HepG2 (cell line): ENCODE results near the gene MTHFD1L. TPM values are rescaled to one million over a fixed set of nuclear protein-coding genes. Genes with fewer than 3 reads are reported as not detected.

Source experiments
- ATAC-seq: fragments of 200-7000 bp; cut with Tn5 transposase; 3 replicates; pipeline ENCODE4 v1.9.1; 2020; ENCODE audit warnings: mild to moderate bottlenecking, moderate library complexity
- BruUV-seq: library from RNA; stranded (reverse); fragments of 400-500 nt; replicated peaks from 2 replicates; lab custom pipeline; 2021; lab: Mats Ljungman, UMichigan
- CTCF ChIA-PET: fragments of 300-600 bp; formaldehyde crosslinking; extraction: SDS; loops from one replicate; lab custom pipeline; 2021; ENCODE audit warnings: low total read pairs, inconsistent platforms, low intra/inter-chr PET ratio; lab: Yijun Ruan, JAX
- POLR2A ChIA-PET: fragments of 350-600 bp; sonication (Branson Sonifier 250); formaldehyde crosslinking; loops from one replicate; lab custom pipeline; 2020; ENCODE audit warnings: antibody characterized with exemption, inconsistent platforms; lab: Yijun Ruan, JAX
- DNase-seq: peaks from one replicate; pipeline ENCODE4 v3.0.0-alpha.2; 2015; ENCODE audit warnings: low spot score
- FAIRE-seq: peaks from 3 replicates; lab custom pipeline; 2011; peaks lifted over from hg19 to GRCh38; lab: Jason Lieb, UNC
- H2AFZ ChIP-seq: one replicate; pipeline ENCODE4 v1.6.1; 2011; ENCODE audit warnings: low read length, inconsistent platforms
- H3K27ac ChIP-seq: fragments of 300-600 bp; 3 replicates; pipeline ENCODE4 v1.8.0; 2011; ENCODE audit warnings: mixed run types, mild to moderate bottlenecking, mixed read lengths, low read length, inconsistent platforms; ENCODE audit not compliant: insufficient read depth; ENCODE audit errors: extremely low read length
- H3K27me3 ChIP-seq, 2 experiments: fragments of 200-600 bp in 1 of 2; 2 replicates in 1 of 2; 3 replicates in 1 of 2; pipeline versions ENCODE4 v1.6.0 to v1.8.0; 2011; ENCODE audit warnings: low read length in 2 of 2, mild to moderate bottlenecking in 2 of 2, moderate library complexity in 2 of 2, inconsistent platforms in 1 of 2; ENCODE audit not compliant: insufficient read depth in 2 of 2, control insufficient read depth in 1 of 2
- H3K36me3 ChIP-seq, 2 experiments: fragments of 200-600 bp in 1 of 2; replicated peaks in 1 of 2; 2 replicates in 1 of 2; 3 replicates in 1 of 2; pipeline versions ENCODE4 v1.5.1 to v1.8.0; 2011; ENCODE audit warnings: low read length in 2 of 2, inconsistent platforms in 1 of 2; ENCODE audit not compliant: insufficient read depth in 2 of 2, control insufficient read depth in 1 of 2
- H3K4me1 ChIP-seq: 2 replicates; pipeline ENCODE4 v1.5.1; 2012; ENCODE audit warnings: low read length, inconsistent platforms; ENCODE audit not compliant: insufficient read depth
- H3K4me2 ChIP-seq: 2 replicates; pipeline ENCODE4 v1.6.0; 2011; ENCODE audit warnings: low read depth, low read length, inconsistent platforms
- H3K4me3 ChIP-seq, 3 experiments: fragments of 200-600 bp in 1 of 3; sonication (generic), shearing (Covaris generic) in 1 of 3; replicated peaks in 1 of 3; 2 replicates each; pipeline ENCODE4 v1.5.1; 2011 to 2016; ENCODE audit warnings: low read length in 3 of 3, inconsistent platforms in 2 of 3, low read depth in 2 of 3, mild to moderate bottlenecking in 2 of 3, control low read depth in 1 of 3, mixed read lengths in 1 of 3; ENCODE audit not compliant: insufficient read depth in 1 of 3
- H3K79me2 ChIP-seq: one replicate; pipeline ENCODE4 v1.6.1; 2011; ENCODE audit warnings: low read length, inconsistent platforms; ENCODE audit not compliant: insufficient read depth
- H3K9ac ChIP-seq: 2 replicates; pipeline ENCODE4 v1.6.0; 2011; ENCODE audit warnings: mild to moderate bottlenecking, low read depth, low read length, inconsistent platforms; ENCODE audit not compliant: insufficient read depth
- H3K9me3 ChIP-seq: 2 replicates; pipeline ENCODE4 v1.5.1; 2012; ENCODE audit warnings: mild to moderate bottlenecking, low read length
- H4K20me1 ChIP-seq: 2 replicates; pipeline ENCODE4 v1.6.0; 2011; ENCODE audit warnings: inconsistent platforms, mild to moderate bottlenecking, low read length, moderate library complexity; ENCODE audit not compliant: insufficient read depth
- ELK4 ChIP-seq: sonication (generic); formaldehyde crosslinking; IDR thresholded peaks from 2 replicates; pipeline ENCODE4 v1.9.0; 2021; ENCODE audit warnings: missing genetic modification reagents, borderline replicate concordance
- IRF1 ChIP-seq: sonication (generic); formaldehyde crosslinking; IDR thresholded peaks from 2 replicates; pipeline ENCODE4 v1.4.0; 2020; ENCODE audit warnings: low read depth, mild to moderate bottlenecking, missing genetic modification reagents
- ZBTB20 ChIP-seq: sonication (generic); formaldehyde crosslinking; IDR thresholded peaks from 2 replicates; pipeline ENCODE4 v1.8.1; 2023; ENCODE audit warnings: missing genetic modification reagents, low read depth, mild to moderate bottlenecking, borderline replicate concordance
- ZNF350 ChIP-seq: sonication (generic); formaldehyde crosslinking; IDR thresholded peaks from 2 replicates; pipeline ENCODE4 v1.4.0; 2020; ENCODE audit warnings: mild to moderate bottlenecking, low read depth, missing genetic modification reagents, borderline replicate concordance
- ZNF503 ChIP-seq: sonication (generic); formaldehyde crosslinking; IDR thresholded peaks from 2 replicates; pipeline ENCODE4 v1.4.0; 2020; ENCODE audit warnings: missing genetic modification reagents
- ZNF770 ChIP-seq: sonication (generic); formaldehyde crosslinking; IDR thresholded peaks from 2 replicates; pipeline ENCODE4 v1.5.0; 2020; ENCODE audit warnings: mild to moderate bottlenecking, missing genetic modification reagents
- WGBS: methylation state at CpG from one replicate; pipeline ENCODE4 v1.1.6; 2017; ENCODE audit warnings: low lambda C conversion rate; 5-methylcytosine and 5-hydroxymethylcytosine counted together
- in situ Hi-C: cut with HindIII; loops from 2 replicates; pipeline ENCODE4 v1.10.0; 2017; ENCODE audit warnings: low pct_unique_long_range_greater_than_20kb; ENCODE audit not compliant: extremely low pct_ligation_motif_present
- intact Hi-C: fragments of 100-400 bp; cut with micrococcal nuclease; formaldehyde crosslinking; loops from one replicate; pipeline ENCODE4 v1.10.0; 2022; ENCODE audit not compliant: unreplicated experiment
- polyA plus RNA-seq, 8 experiments: library from polyadenylated mRNA; depleted of rRNA in 3 of 8; stranded (reverse) in 7 of 8; unstranded in 1 of 8; fragments of >200 nt; fragmentation: Illumina TruSeq in 4 of 8; extraction: Trizol in 4 of 8; gene quantifications; 2 replicates each; pipeline versions ENCODE4 v1.2.1 to v1.2.3, GENCODE V29; 2011 to 2016; ENCODE audit warnings: low read depth in 4 of 8, missing spikeins in 1 of 8, mixed read lengths in 1 of 8; ENCODE audit not compliant: insufficient read depth in 1 of 8
- total RNA-seq, 5 experiments: library from RNA; depleted of rRNA; stranded (reverse); fragments of >200 nt; fragmentation: Illumina TruSeq; extraction: Trizol; gene quantifications; 2 replicates each; pipeline ENCODE4 v1.2.3, GENCODE V29; 2016; ENCODE audit warnings: low read depth in 1 of 5
- TF ChIP-seq, protein P1 (sequence below): IDR thresholded peaks from 2 replicates; pipeline ENCODE4 v1.6.1; 2012; ENCODE audit warnings: inconsistent platforms

MTHFD1L gene
- total and polyA plus RNA-seq, 2 of the 13 experiments (the other 11 are each of a cell fraction or from before 2014, with no cell fraction given), result 24.0 to 39.6 TPM

DNA sequence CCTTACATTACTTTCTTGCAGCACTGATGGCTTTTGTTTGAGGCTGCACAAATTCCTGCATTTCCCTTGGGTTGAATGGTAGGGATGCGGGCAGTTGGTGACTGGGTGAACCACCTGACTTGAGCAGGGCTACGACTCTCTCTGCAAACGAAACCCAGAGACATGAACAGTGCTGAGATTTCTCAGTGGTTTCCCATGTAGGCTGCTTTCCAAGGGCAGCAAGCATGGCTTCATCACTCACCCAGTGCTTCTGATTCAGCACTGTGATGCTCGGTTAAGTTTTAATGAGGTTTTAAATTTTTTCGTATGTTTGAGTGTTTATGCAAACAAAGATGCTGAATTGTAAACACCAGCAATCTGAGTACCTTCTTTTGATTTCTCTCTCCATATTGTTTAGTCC, 127.2 kb downstream of the MTHFD1L start (continued):
- TF ChIP-seq ZNF503 (CRISPR knock-in tag), result no peak
- TF ChIP-seq ZBTB20 (CRISPR knock-in tag), result no peak
- no peak for TF ChIP-seq ELK4
- no peak for TF ChIP-seq IRF1 (CRISPR knock-in tag)
- TF ChIP-seq ZNF350 (CRISPR knock-in tag), result no peak

- intact Hi-C loops, result no loop called here
- Histone ChIP-seq H3K36me3 (peaks cover 7 to 21% of the 10 kb centered on the region in 2 experiments), H2AFZ (no peak overlapping the region), H3K79me2 (no peaks in the 10 kb centered on the region), H3K9ac (no peak overlapping the region), H4K20me1 (no peaks in the 10 kb centered on the region), H3K9me3 (no peaks in the 10 kb centered on the region), H3K4me2 (no peak overlapping the region), H3K27me3 (no peaks in the 10 kb centered on the region), H3K27ac (no peak overlapping the region), H3K4me3 (no peak overlapping the region), H3K4me1 (no peaks in the 10 kb centered on the region)
- WGBS, result 96% methylated on average over 7 of the region's 7 CpGs
- POLR2A ChIA-PET, result no interaction called here
- FAIRE-seq (no peak), DNase-seq (no peak), ATAC-seq (no peak)
- CTCF ChIA-PET, result no interaction called here
- BruUV-seq, result no TSS peak
- TF ChIP-seq, protein P1, sequence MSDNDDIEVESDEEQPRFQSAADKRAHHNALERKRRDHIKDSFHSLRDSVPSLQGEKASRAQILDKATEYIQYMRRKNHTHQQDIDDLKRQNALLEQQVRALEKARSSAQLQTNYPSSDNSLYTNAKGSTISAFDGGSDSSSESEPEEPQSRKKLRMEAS, result no peak
- TF ChIP-seq ZNF770, result 0 out of 2 replicates have a peak, but pooled peaks have one; percentile 16
- in situ Hi-C loops, result no loop called here
Observed at GRCh38 chr6:150993253-150993652, 127.8 kb downstream of the MTHFD1L start.
